NT2/D1 (cell line): ENCODE data around the gene MUTYH.

Experiments used
- YY1 ChIP-seq: IDR thresholded peaks from 2 replicates; pipeline ENCODE4 v1.6.1; 2011; ENCODE audit not compliant: insufficient read length, insufficient read depth
- ZNF274 ChIP-seq: IDR thresholded peaks from 2 replicates; pipeline ENCODE4 v1.6.1; 2011; ENCODE audit warnings: mild to moderate bottlenecking, low read depth, low read length

DNA sequence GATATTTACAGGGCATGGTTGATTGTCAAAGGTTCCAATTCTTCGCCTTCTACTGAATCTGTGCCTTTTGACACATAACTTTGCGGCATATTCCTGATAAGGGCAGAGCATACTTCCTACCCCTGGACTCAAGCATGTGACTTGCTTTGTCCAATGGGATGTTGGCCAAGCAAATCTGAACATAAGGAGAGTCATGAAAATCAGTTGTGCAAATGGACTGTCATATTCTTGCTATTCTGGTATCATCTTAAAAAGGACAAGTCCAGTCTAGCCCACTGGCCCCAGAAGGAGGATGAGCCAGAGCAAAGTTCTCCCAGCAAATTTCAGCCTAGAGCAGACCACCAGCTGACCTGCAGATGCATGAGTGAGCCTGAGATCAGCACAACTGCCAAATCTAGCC, 41.0 kb upstream of the MUTYH start:
- TF ChIP-seq ZNF274, result no peak
- TF ChIP-seq YY1, result no peak
